ENCODE data around the gene SRSF3. TPM values are rescaled to one million over a fixed set of nuclear protein-coding genes. Genes with fewer than 3 reads are reported as not detected.

SRSF3 gene
- total RNA-seq, 1 donor from 2014 or later, result 94.7 TPM

DNA sequence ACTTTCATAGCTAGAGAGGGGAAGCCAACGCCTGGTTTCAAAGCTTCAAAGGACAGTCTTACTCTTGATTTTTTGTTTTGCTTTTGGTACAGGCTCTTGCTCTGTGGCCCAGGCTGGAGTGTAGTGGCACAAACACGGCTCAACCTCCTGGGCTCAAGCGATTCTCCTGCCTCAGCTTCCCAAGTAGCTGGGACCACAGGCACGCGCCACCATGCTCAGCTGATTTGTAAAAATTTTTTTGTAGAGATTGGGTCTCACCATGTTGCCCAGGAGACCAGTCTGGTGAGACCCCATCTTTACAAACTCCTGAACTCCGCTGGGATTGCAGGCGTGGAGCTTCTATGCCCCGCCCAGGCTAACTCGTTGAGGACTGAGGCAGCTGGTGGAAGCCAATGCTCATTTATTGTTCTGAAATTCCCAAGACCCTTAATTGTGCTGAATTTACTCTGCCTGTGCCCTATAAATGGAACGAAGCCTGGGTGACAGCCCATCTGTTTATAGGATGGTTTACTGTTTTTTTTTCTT lies 18.0 kb downstream of the SRSF3 start:
- intact Hi-C loops (cut with DNase I), result no loop called here
- Histone ChIP-seq H3K27ac (no peak overlapping the region), H3K4me1 (peaks cover 0 to 28% of the 10 kb centered on the region in 2 donors), H3K9me3 (no peaks in the 10 kb centered on the region), H3K36me3 (peaks cover 27 to 67% of the 10 kb centered on the region in 2 donors), H3K4me3 (no peak overlapping the region), H3K27me3 (no peaks in the 10 kb centered on the region)
- TF ChIP-seq, protein P1, sequence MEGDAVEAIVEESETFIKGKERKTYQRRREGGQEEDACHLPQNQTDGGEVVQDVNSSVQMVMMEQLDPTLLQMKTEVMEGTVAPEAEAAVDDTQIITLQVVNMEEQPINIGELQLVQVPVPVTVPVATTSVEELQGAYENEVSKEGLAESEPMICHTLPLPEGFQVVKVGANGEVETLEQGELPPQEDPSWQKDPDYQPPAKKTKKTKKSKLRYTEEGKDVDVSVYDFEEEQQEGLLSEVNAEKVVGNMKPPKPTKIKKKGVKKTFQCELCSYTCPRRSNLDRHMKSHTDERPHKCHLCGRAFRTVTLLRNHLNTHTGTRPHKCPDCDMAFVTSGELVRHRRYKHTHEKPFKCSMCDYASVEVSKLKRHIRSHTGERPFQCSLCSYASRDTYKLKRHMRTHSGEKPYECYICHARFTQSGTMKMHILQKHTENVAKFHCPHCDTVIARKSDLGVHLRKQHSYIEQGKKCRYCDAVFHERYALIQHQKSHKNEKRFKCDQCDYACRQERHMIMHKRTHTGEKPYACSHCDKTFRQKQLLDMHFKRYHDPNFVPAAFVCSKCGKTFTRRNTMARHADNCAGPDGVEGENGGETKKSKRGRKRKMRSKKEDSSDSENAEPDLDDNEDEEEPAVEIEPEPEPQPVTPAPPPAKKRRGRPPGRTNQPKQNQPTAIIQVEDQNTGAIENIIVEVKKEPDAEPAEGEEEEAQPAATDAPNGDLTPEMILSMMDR (IDR thresholded peaks at IDR 0.05), result no peak
- peak in 1 of 2 donors; percentile 55 for DNase-seq (ENCODE audit: low spot score in 2 of 2)

DNA sequence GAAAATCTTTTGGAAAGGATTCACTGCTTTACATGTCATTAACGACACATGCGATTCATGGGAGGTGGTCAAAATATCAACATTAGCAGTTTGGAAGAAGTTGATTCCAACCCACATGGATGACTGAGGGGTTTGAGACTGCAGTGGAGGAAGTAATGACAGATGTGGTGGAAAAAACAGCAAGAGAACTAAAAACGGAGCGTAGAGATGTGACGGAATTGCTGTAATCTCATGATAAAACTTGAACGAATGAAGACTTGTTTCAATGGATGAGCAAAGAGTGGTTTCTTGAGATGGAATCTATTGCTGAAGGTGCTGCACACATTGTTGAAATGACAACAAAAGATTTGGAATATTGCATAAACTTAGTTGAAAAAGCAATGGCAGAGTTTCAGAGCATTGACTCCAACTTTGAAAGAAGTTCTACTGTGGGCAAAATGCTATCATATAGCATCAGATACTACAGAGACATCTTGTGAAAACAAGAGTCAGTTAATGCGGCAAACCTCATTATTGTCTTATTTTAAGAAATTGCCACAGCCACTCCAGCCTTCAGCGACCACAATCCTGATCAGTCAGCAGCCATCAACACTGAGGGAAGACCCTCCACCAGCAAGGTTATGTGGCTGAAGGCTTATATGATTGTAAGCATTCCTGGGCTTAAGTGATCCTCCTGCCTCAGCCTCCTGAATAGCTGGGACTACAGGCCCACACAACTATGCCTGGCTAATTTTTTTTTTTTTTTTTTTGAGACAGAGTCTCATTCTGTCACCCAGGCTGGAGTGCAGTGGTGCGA lies 19.2 kb downstream of the SRSF3 start:
- TF ChIP-seq, protein P1 (IDR thresholded peaks at IDR 0.05), result no peak
- Histone ChIP-seq H3K9me3 (no peaks in the 10 kb centered on the region), H3K27me3 (no peaks in the 10 kb centered on the region), H3K4me3 (no peak overlapping the region), H3K27ac (no peak overlapping the region), H3K36me3 (peaks cover 27 to 55% of the 10 kb centered on the region in 2 donors), H3K4me1 (peaks cover 0 to 19% of the 10 kb centered on the region in 2 donors)
- intact Hi-C loops (cut with DNase I), result no loop called here
- DNase-seq (ENCODE audit: low spot score in 2 of 2), result peak in 1 of 2 donors; percentile 15

DNA sequence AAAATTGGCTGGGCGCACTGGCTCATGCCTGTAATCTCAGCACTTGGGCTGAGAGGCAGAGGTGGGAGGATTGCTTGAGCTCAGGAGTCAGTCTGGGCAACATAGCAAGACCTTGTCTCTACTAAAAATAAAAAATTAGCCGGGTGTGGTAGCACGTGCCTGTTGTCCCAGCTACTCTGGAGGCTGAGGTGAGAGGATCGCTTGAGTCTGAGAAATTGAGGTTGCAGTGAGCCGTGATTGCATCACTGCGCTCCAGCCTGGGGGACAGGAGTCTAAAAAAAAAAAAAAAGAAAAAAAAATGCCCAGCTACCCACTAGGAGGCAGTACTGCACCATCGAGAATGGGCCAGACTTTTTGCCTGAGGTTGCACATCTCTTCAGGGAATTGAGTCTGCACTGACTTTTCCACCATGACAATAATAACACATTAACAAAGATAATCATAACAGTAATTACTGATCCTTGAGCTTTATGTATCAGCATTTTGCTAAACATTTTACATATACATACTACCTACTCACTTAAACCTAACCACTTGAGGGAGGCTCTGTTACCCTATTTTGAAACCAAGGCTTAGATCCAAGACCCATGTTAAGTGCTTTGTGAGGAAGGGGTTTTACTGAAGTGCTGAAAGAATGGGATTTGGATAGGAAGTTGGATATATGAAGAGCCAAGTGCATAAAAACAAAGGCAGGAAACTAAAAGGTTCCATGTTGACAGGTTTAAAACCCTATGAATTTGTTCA lies 21.0 kb downstream of the SRSF3 start:
- intact Hi-C loops (cut with DNase I), result loop anchor here (1.0 to 2.0 kb wide), 3 partner anchors 66 to 144 kb away; no protein-coding TSS in a partner anchor

DNA sequence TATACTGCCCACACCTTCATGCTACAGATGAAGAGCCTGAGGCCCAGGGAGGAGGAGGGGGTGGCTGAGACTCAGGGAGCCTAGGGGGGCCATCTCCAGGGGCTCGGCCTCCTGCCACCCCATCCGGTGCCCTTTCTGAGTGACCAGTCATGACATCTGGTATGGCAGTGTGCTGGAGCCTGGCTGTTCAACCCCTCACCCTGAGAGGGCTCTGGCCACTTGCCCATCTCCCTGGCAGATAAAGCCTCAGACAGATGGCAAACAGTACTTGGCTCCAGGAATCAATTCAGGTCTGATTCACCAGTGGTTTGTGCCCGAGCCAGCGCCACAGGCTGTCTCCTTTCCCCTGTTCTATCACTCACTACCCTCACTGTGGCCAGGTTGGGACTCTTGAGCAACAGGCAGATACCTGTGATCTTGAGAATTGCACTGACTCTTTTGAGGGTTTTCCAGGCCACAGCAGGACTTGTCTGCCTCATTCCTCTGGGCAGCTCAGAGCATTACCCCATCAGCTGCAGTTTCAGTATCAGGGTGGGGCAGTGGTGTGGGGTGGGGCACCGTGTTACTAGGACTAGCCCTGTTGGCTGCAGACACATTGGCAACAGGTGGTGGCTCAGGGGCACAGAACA lies 22.8 kb downstream of the SRSF3 start:
- DNase-seq (ENCODE audit: low spot score in 2 of 2), result peak in 1 of 2 donors; percentile 63
- intact Hi-C loops (cut with DNase I), result no loop called here
- peaks cover 0 to 9% of the 10 kb centered on the region in 2 donors for H3K4me1 ChIP-seq
- H3K27ac ChIP-seq, result peak overlapping the region in 1 of 2 donors; percentile 12
- no peaks in the 10 kb centered on the region for H3K27me3 ChIP-seq
- TF ChIP-seq, protein P1 (IDR thresholded peaks at IDR 0.05), result no peak
- H3K36me3 ChIP-seq, result peaks cover 12 to 25% of the 10 kb centered on the region in 2 donors
- H3K4me3 ChIP-seq, result no peak overlapping the region
- H3K9me3 ChIP-seq, result no peaks in the 10 kb centered on the region

More for the DNA sequence above, 21.0 kb downstream of the SRSF3 start:
- Histone ChIP-seq H3K9me3 (no peaks in the 10 kb centered on the region), H3K27me3 (no peaks in the 10 kb centered on the region), H3K36me3 (peaks cover 25 to 43% of the 10 kb centered on the region in 2 donors), H3K4me1 (peaks cover 0 to 9% of the 10 kb centered on the region in 2 donors), H3K4me3 (no peak overlapping the region), H3K27ac (peak overlapping the region; percentile 36 to 40)
- TF ChIP-seq, protein P1 (IDR thresholded peaks at IDR 0.05), result peak; percentile 61 to 68 (median 62)
- peak in 1 of 2 donors; percentile 73 for DNase-seq (ENCODE audit: low spot score in 2 of 2)

All from ascending aorta (tissue), 2 donors.